BLaER1 treated with 17β-estradiol and CSF1 and Interleukin-3, amounts not matched to agents 10 nM and 100 nM (cell line): ENCODE results near the gene ERP27.

Experiments used
- H3K27ac ChIP-seq, 11 experiments: shearing (Covaris generic); formaldehyde crosslinking; 2 replicates each; pipeline ENCODE4 v1.8.1; 2022
- H3K27me3 ChIP-seq, 11 experiments: shearing (Covaris generic); formaldehyde crosslinking; 2 replicates each; pipeline ENCODE4 v1.8.1; 2022
- H3K36me3 ChIP-seq, 11 experiments: shearing (Covaris generic); formaldehyde crosslinking; 2 replicates each; pipeline ENCODE4 v1.8.1; 2022
- H3K4me1 ChIP-seq, 10 experiments: shearing (Covaris generic); formaldehyde crosslinking; 2 replicates each; pipeline ENCODE4 v1.8.1; 2022
- H3K4me2 ChIP-seq, 11 experiments: shearing (Covaris generic); formaldehyde crosslinking; 2 replicates each; pipeline ENCODE4 v1.8.1; 2022
- H3K4me3 ChIP-seq, 10 experiments: shearing (Covaris generic); formaldehyde crosslinking; 2 replicates each; pipeline ENCODE4 v1.8.1; 2022
- H3K9ac ChIP-seq, 11 experiments: shearing (Covaris generic); formaldehyde crosslinking; 2 replicates each; pipeline ENCODE4 v1.8.1; 2022
- H3K9me3 ChIP-seq, 11 experiments: shearing (Covaris generic); formaldehyde crosslinking; replicated peaks in 1 of 11; 2 replicates each; pipeline ENCODE4 v1.8.1; 2022
- H4K20me1 ChIP-seq, 11 experiments: shearing (Covaris generic); formaldehyde crosslinking; 2 replicates each; pipeline ENCODE4 v1.8.1; 2022
- Cebpa-rat ChIP-seq, 11 experiments: shearing (Covaris generic); IDR thresholded peaks; 2 replicates each; pipeline ENCODE4 v1.8.1; 2022

The ERP27 gene

DNA sequence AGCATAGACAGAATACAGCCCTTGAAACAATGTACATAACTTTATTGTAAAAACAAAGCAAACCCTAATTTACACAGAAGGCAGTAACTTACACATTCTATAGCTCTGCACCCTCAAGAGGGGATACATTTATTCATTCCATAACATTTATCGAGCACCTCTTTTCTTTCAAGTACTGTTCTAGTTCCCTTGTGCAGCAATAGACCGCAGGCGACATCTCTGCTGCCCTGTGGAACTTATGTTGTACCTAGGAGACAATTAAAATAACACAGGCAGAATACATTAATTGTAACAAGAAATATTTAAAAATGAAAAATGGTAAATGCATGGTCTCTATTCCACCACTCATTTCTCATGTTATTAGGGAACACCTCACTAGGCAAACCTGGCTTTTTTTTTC is 24.5 kb upstream of the ERP27 start:
- Histone ChIP-seq H3K4me1 (peaks cover 38 to 66% (median 44%) of the 10 kb centered on the region in 10 experiments), H3K4me2 (peak overlapping the region; percentile 90 to 99 (median 98)), H3K9ac (peak overlapping the region; percentile 81 to 93 (median 87); a peak in 21 of 22 replicates), H3K36me3 (peaks cover 0 to 14% (median 4%) of the 10 kb centered on the region in 11 experiments; a peak in 7 of 22 replicates), H3K27ac (peak overlapping the region; percentile 70 to 96 (median 92)), H4K20me1 (peaks cover 0 to 25% (median 15%) of the 10 kb centered on the region in 11 experiments; a peak in 18 of 22 replicates), H3K4me3 (peak overlapping the region; percentile 72 to 93 (median 80)), H3K27me3 (no peaks in the 10 kb centered on the region), H3K9me3 (no peaks in the 10 kb centered on the region)
- TF ChIP-seq Cebpa-rat (IDR thresholded peaks at IDR 0.05) = no peak

DNA sequence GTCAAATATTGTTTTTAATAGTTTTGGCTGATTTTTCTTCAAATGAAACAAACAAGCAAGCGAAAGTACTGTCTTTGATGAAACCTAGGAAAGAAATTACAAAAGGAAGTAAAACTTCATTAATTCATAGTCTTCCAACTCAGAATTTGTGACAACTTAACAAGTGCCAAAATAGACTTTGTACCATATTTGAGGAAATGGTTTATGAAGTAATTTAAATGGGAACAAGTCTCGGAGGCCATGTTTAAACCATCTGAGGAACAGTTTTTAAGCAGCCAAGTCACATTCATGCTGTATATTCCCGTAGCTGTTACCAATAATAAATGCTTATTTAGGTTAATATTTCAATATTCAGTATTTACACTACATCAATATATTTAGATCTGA is 23.8 kb upstream of the ERP27 start:
- Histone ChIP-seq H4K20me1 (peaks cover 0 to 32% (median 21%) of the 10 kb centered on the region in 11 experiments; a peak in 19 of 22 replicates), H3K36me3 (peaks cover 0 to 20% (median 5%) of the 10 kb centered on the region in 11 experiments; a peak in 7 of 22 replicates), H3K27me3 (no peaks in the 10 kb centered on the region), H3K27ac (peak overlapping the region; percentile 70 to 96 (median 92)), H3K4me3 (peak overlapping the region; percentile 72 to 93 (median 80)), H3K4me1 (peaks cover 44 to 73% (median 51%) of the 10 kb centered on the region in 10 experiments), H3K4me2 (peak overlapping the region; percentile 90 to 99 (median 98)), H3K9ac (peak overlapping the region; percentile 81 to 93 (median 87)), H3K9me3 (no peaks in the 10 kb centered on the region)
- no peak for TF ChIP-seq Cebpa-rat (IDR thresholded peaks at IDR 0.05)

DNA sequence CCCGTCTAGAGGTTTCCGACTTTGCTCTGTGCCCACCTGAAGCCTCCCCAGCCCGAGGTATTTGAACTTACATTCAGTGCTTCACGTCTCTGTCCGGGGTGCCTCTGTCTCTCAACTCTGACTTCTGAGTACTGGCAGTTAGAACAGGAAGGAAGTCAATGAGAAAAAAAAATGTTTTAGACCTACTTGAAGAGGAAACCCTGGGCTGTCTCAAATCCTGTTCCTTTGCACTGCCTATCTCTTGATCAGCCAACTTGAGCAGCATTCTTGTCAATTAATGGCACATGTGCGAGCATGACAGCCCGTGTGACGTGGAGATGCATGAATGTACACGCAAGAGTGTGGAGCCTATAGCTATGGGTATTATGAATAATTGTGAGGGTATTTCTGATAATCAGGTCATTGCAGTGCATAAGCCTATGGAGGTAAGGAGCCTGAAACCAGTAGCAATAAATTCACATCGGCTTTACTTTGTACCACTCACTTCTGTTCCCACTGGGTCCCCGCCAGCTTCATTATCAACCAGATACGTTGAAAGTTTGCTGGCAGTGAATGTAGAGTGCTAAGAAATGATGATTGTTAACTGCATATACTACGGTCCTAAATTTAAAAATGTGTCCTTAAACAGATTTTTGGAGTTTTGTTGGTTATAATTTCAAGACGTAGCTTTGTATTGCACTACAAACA is 23.3 kb upstream of the ERP27 start, which contains the start of gene ARHGDIB:
Gene ARHGDIB (minus strand): TSS at position 136 of the 687 bp plus-strand sequence. CDS start 10,889 bp downstream, outside the sequence.
- peak within 1 kb of the TSS; percentile 92 to 99 (median 98) for H3K4me2 ChIP-seq

DNA sequence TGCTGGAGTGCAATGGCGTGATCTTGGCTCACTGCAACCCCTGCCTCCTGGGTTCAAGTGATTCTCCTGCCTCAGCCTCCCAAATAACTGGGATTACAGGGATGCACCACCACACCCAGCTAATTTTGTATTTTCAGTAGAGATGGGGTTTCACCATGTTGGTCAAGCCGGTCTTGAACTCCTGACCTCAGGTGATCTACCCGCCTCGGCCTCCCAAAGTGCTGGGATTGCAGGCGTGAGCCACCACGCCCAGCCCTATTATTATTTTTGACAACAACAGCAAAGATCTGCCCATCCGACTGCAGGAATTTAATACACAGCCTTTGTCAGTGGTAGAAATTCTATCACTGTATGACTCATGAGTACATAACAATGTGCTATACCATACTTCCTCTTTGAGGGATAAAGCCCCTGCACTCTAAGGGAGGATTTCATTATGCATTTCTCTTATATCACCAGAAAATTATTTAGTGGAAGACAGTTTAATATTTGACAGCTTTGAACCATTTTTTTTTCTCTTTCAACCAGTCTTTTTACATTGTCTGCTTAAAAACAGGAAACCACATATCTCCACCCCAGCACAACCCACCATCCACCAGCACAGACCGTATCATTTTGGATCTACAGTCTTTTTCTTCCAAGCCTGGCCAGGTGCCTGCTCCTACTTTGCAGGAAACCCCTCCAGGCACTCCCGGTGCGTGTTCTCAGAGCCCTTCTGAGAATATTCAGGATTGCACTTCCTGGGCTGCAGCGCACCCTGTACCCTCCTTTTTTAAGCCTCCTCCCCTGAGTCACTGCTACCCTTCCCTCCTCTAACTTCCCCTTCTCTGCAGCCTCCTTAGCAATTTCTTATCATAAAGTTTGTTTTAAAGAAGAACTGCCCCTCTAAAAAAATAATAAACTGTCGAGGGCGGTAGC is 22.5 kb upstream of the ERP27 start:
- no peaks in the 10 kb centered on the region for H3K27me3 ChIP-seq
- peak overlapping the region; percentile 72 to 93 (median 80) for H3K4me3 ChIP-seq
- peaks cover 58 to 78% (median 64%) of the 10 kb centered on the region in 10 experiments for H3K4me1 ChIP-seq
- H3K27ac ChIP-seq = peak overlapping the region; percentile 70 to 96 (median 92)
- peak overlapping the region; percentile 81 to 93 (median 87) for H3K9ac ChIP-seq
- TF ChIP-seq Cebpa-rat (IDR thresholded peaks at IDR 0.05) = no peak
- peaks cover 4 to 45% (median 34%) of the 10 kb centered on the region in 11 experiments; a peak in 19 of 22 replicates for H4K20me1 ChIP-seq
- no peaks in the 10 kb centered on the region for H3K9me3 ChIP-seq
- H3K36me3 ChIP-seq = peaks cover 0 to 31% (median 7%) of the 10 kb centered on the region in 11 experiments; a peak in 11 of 22 replicates
- peak overlapping the region; percentile 92 to 99 (median 98) for H3K4me2 ChIP-seq

More for the DNA sequence above, 23.3 kb upstream of the ERP27 start, which contains the start of gene ARHGDIB:
- Histone ChIP-seq H3K4me3 (peak within 1 kb of the TSS; percentile 72 to 93 (median 80)), H3K9me3 (no peaks in the 10 kb centered on the region), H3K36me3 (peaks cover 0 to 26% (median 7%) of the 10 kb centered on the region in 11 experiments; a peak in 9 of 22 replicates), H4K20me1 (peaks cover 0 to 37% (median 26%) of the 10 kb centered on the region in 11 experiments; a peak in 19 of 22 replicates), H3K9ac (peak within 1 kb of the TSS; percentile 81 to 93 (median 87)), H3K4me1 (peaks cover 50 to 78% (median 56%) of the 10 kb centered on the region in 10 experiments), H3K27me3 (no peaks in the 10 kb centered on the region), H3K27ac (peak within 1 kb of the TSS; percentile 70 to 96 (median 92))
- no peak for TF ChIP-seq Cebpa-rat (IDR thresholded peaks at IDR 0.05)

DNA sequence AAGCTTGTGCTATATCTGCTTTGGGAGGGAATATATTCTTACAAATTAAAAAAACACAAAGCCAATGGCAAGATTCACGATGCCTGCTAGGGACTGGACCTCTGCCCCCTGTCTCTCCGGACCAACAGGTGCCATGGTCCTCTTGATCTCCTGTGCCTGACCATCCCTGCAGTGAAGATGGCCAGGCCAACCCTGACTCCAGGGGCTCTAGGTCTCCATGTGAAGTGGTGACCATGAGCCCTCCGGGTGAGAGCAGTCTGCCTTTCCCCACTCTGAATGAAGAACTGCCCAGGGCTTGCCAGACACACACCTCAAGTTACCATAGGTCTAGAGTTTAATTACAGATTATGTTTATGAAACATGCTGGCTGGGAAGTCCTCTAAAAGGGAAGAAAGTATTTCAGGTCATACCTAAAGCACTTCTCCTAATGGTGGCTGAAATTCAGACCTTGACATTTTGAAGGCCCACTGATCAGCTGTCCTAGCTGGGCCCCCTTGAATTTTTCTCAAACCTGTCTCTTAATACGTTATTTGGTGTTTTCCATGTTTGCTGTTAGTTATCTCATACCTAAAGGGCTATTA is 21.7 kb upstream of the ERP27 start:
- Histone ChIP-seq H3K9ac (peak overlapping the region; percentile 81 to 93 (median 87)), H3K27me3 (no peaks in the 10 kb centered on the region), H3K4me2 (peak overlapping the region; percentile 92 to 99 (median 98)), H3K4me3 (peak overlapping the region; percentile 72 to 93 (median 80)), H3K4me1 (peaks cover 60 to 84% (median 70%) of the 10 kb centered on the region in 10 experiments), H3K36me3 (peaks cover 0 to 39% (median 15%) of the 10 kb centered on the region in 11 experiments; a peak in 12 of 22 replicates), H3K9me3 (no peaks in the 10 kb centered on the region), H4K20me1 (peaks cover 7 to 52% (median 42%) of the 10 kb centered on the region in 11 experiments; a peak in 19 of 22 replicates), H3K27ac (peak overlapping the region; percentile 70 to 96 (median 92))
- no peak for TF ChIP-seq Cebpa-rat (IDR thresholded peaks at IDR 0.05)

DNA sequence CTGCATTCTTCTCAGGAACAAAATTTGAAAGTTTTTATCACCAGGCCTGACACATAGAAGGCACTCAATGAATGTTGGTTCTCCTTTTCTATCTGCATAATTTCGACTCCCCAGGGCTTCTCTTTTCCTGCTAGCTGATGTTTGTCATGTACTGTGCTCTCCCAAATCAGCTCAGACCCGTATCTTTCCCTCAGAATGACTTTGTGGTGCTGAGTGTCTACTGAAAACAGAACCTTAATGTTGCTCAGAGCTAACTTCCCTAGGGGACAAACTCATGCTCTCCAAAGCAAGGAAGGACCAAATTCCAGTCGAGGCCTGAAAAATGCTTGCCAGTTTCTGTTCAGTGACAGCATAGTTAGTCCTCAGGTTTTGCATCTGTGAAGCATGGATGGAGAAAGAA is 21.1 kb upstream of the ERP27 start:
- peak overlapping the region; percentile 72 to 93 (median 80) for H3K4me3 ChIP-seq
- H3K36me3 ChIP-seq = peaks cover 0 to 45% (median 20%) of the 10 kb centered on the region in 11 experiments; a peak in 13 of 22 replicates
- peak overlapping the region; percentile 81 to 93 (median 87) for H3K9ac ChIP-seq
- H3K9me3 ChIP-seq = no peaks in the 10 kb centered on the region
- peak overlapping the region; percentile 70 to 96 (median 92) for H3K27ac ChIP-seq
- peaks cover 7 to 58% (median 43%) of the 10 kb centered on the region in 11 experiments; a peak in 20 of 22 replicates for H4K20me1 ChIP-seq
- no peaks in the 10 kb centered on the region for H3K27me3 ChIP-seq
- peaks cover 60 to 84% (median 73%) of the 10 kb centered on the region in 10 experiments for H3K4me1 ChIP-seq
- peak overlapping the region; percentile 92 to 99 (median 98) for H3K4me2 ChIP-seq
- TF ChIP-seq Cebpa-rat (IDR thresholded peaks at IDR 0.05) = no peak

DNA sequence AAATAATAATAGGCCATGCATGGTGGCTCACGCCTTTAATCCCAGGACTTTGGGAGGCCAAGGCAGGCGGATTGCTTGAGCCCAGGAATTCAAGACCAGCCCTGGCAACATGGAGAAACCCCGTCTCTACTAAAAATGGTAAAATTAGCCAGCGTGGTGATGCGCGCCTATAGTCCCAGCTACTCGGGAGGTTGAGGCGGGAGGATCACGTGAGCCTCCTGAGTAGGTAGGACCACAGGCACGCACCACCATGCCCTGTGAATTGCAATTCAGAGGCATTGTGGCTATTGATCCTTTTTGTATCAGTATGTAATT is 20.7 kb upstream of the ERP27 start:
- peaks cover 8 to 62% (median 47%) of the 10 kb centered on the region in 11 experiments; a peak in 20 of 22 replicates for H4K20me1 ChIP-seq
- peaks cover 60 to 84% (median 73%) of the 10 kb centered on the region in 10 experiments for H3K4me1 ChIP-seq
- H3K9ac ChIP-seq = peak overlapping the region; percentile 81 to 93 (median 87)
- no peak for TF ChIP-seq Cebpa-rat (IDR thresholded peaks at IDR 0.05)
- peaks cover 0 to 48% (median 24%) of the 10 kb centered on the region in 11 experiments; a peak in 15 of 22 replicates for H3K36me3 ChIP-seq
- H3K9me3 ChIP-seq = no peaks in the 10 kb centered on the region
- peak overlapping the region; percentile 92 to 99 (median 98) for H3K4me2 ChIP-seq
- H3K27ac ChIP-seq = peak overlapping the region; percentile 70 to 96 (median 92)
- peak overlapping the region; percentile 72 to 93 (median 80) for H3K4me3 ChIP-seq
- no peaks in the 10 kb centered on the region for H3K27me3 ChIP-seq
